Measurements from ENCODE around the gene FBXO46. TPM values are rescaled to one million over a fixed set of nuclear protein-coding genes. Genes with fewer than 3 reads are reported as not detected.

FBXO46 gene
- total and polyA plus RNA-seq, 2 of the 13 experiments (the other 11 are each of a cell fraction or from before 2014, with no cell fraction given): 6.2 to 6.4 TPM

DNA sequence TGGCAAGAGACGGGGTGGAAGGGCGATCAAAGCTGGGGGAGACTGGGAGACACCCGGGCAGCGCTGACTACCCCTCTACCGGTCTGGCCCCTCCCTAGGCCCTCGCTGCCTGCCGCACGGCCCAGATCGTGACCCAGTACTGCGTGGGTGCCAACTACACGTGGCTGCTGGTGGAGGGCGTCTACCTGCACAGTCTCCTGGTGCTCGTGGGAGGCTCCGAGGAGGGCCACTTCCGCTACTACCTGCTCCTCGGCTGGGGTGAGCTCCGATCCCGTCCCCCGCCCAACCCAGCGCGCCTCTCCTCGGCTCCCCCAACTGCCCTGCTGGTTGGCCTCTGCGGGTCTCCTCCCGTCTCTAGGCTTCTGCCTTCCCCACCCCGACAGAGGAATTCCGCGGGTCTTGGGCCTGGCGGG, 53.8 kb downstream of the FBXO46 start (continued):
- TF ChIP-seq, protein P1, sequence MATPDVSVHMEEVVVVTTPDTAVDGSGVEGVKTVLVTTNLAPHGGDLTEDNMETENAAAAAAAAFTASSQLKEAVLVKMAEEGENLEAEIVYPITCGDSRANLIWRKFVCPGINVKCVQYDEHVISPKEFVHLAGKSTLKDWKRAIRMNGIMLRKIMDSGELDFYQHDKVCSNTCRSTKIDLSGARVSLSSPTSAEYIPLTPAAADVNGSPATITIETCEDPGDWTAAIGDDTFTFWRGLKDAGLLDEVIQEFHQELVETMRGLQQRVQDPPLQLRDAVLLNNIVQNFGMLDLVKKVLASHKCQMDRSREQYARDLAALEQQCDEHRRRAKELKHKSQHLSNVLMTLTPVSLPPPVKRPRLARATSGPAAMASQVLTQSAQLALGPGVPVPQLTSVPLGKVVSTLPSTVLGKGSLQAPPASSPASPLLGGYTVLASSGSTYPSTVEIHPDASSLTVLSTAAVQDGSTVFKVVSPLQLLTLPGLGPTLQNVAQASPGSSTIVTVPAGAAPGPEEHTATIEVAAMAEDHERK (CRISPR knock-in tag; IDR thresholded peaks at IDR 0.05; ENCODE audit: low read depth): no peak
- TF ChIP-seq ZGPAT (CRISPR knock-in tag; IDR thresholded peaks at IDR 0.05) (no peak), ZNF543 (CRISPR knock-in tag; IDR thresholded peaks at IDR 0.05) (no peak), PHF5A (CRISPR knock-in tag; IDR thresholded peaks at IDR 0.05; ENCODE audit: low read depth, unreplicated experiment) (no peak), CREB3 (CRISPR knock-in tag; IDR thresholded peaks at IDR 0.05) (no peak), HNRNPUL1 (IDR thresholded peaks at IDR 0.05; ENCODE audit: low read depth, low read length) (no peak), ELF4 (CRISPR knock-in tag; IDR thresholded peaks at IDR 0.05; ENCODE audit: borderline replicate concordance) (no peak), NCOA2 (CRISPR knock-in tag; IDR thresholded peaks at IDR 0.05) (no peak), ZSCAN9 (CRISPR knock-in tag; IDR thresholded peaks at IDR 0.05; ENCODE audit: borderline replicate concordance) (no peak), ZSCAN30 (CRISPR knock-in tag; IDR thresholded peaks at IDR 0.05) (no peak), SMYD3 (CRISPR knock-in tag; IDR thresholded peaks at IDR 0.05) (no peak), ZNF562 (CRISPR knock-in tag; IDR thresholded peaks at IDR 0.05; ENCODE audit: borderline replicate concordance) (no peak), ZNF574 (CRISPR knock-in tag; IDR thresholded peaks at IDR 0.05) (no peak), STAT5B (CRISPR knock-in tag; IDR thresholded peaks at IDR 0.05) (no peak), SMAD9 (CRISPR knock-in tag; IDR thresholded peaks at IDR 0.05) (no peak), LCORL (IDR thresholded peaks at IDR 0.05) (no peak), LCORL (CRISPR knock-in tag; IDR thresholded peaks at IDR 0.05) (0 out of 2 replicates have a peak, but pooled peaks have one; percentile 45), KLF16 (CRISPR knock-in tag; IDR thresholded peaks at IDR 0.05) (no peak), ZBTB14 (CRISPR knock-in tag; IDR thresholded peaks at IDR 0.05) (no peak), ARNTL (CRISPR knock-in tag; IDR thresholded peaks at IDR 0.05) (no peak), NFYC (CRISPR knock-in tag; IDR thresholded peaks at IDR 0.05) (no peak)
- TF ChIP-seq, protein P2, sequence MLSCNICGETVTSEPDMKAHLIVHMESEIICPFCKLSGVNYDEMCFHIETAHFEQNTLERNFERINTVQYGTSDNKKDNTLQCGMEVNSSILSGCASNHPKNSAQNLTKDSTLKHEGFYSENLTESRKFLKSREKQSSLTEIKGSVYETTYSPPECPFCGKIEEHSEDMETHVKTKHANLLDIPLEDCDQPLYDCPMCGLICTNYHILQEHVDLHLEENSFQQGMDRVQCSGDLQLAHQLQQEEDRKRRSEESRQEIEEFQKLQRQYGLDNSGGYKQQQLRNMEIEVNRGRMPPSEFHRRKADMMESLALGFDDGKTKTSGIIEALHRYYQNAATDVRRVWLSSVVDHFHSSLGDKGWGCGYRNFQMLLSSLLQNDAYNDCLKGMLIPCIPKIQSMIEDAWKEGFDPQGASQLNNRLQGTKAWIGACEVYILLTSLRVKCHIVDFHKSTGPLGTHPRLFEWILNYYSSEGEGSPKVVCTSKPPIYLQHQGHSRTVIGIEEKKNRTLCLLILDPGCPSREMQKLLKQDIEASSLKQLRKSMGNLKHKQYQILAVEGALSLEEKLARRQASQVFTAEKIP (CRISPR knock-in tag; IDR thresholded peaks at IDR 0.05; ENCODE audit: borderline replicate concordance): no peak
